WTC11 (cell line): ENCODE data around the gene CLDN7. TPM values are rescaled to one million over a fixed set of nuclear protein-coding genes. Genes with fewer than 3 reads are reported as not detected.
A peak's percentile ranks its signal among the peaks of the same experiment; 100 is the strongest.

Experiments used
- ATAC-seq: fragments of 200-7000 bp; cut with Tn5 transposase; 2 replicates; pipeline ENCODE4 v1.10.0; 2021; ENCODE audit warnings: mild to moderate bottlenecking, moderate library complexity
- CTCF ChIA-PET: fragments of 300-600 bp; sonication (Branson Sonifier 250); formaldehyde crosslinking; loops from one replicate; lab custom pipeline; 2021; ENCODE audit warnings: antibody characterized with exemption; lab: Charles Lee
- POLR2A ChIA-PET: fragments of 350-600 bp; sonication (Branson Sonifier 250); formaldehyde crosslinking; loops from one replicate; lab custom pipeline; 2021; ENCODE audit warnings: antibody characterized with exemption; lab: Charles Lee
- DNase-seq: peaks from one replicate; pipeline ENCODE4 v3.0.0; 2021; ENCODE audit warnings: low spot score
- H3K27ac Mint-ChIP-seq: 2 replicates; pipeline ENCODE4 v1.8.0; 2021; ENCODE audit warnings: mixed read lengths
- H3K27me3 Mint-ChIP-seq: 2 replicates; pipeline ENCODE4 v1.8.0; 2021; ENCODE audit warnings: low read depth, mild to moderate bottlenecking, moderate library complexity, mixed read lengths
- H3K36me3 Mint-ChIP-seq: 2 replicates; pipeline ENCODE4 v1.8.0; 2021; ENCODE audit warnings: mixed read lengths
- H3K4me1 Mint-ChIP-seq: 2 replicates; pipeline ENCODE4 v1.8.0; 2022; ENCODE audit warnings: mixed read lengths
- H3K4me3 Mint-ChIP-seq: 2 replicates; pipeline ENCODE4 v1.8.0; 2021; ENCODE audit warnings: mild to moderate bottlenecking, moderate library complexity, mixed read lengths
- H3K9me3 Mint-ChIP-seq: 2 replicates; pipeline ENCODE4 v1.8.0; 2021; ENCODE audit warnings: mixed read lengths
- E2F5 ChIP-seq: sonication (generic); formaldehyde crosslinking; IDR thresholded peaks from 2 replicates; pipeline ENCODE4 v1.8.1; 2022; ENCODE audit warnings: mild to moderate bottlenecking, moderate library complexity, missing genetic modification reagents
- HMGA2 ChIP-seq: fragments of 250-450 bp; sonication (Bioruptor Pico); IDR thresholded peaks from 2 replicates; pipeline ENCODE4 v1.4.0; 2021; ENCODE audit warnings: mild to moderate bottlenecking, moderate library complexity
- JAZF1 ChIP-seq: fragments of 250-450 bp; sonication (Bioruptor Pico); IDR thresholded peaks from 2 replicates; pipeline ENCODE4 v1.9.0; 2021; ENCODE audit warnings: moderate library complexity, mild to moderate bottlenecking, inconsistent platforms
- NFATC4 ChIP-seq: fragments of 250-450 bp; sonication (Bioruptor Pico); IDR thresholded peaks from 2 replicates; pipeline ENCODE4 v1.9.0; 2021; ENCODE audit warnings: mild to moderate bottlenecking
- NFE2L1 ChIP-seq: sonication (generic); formaldehyde crosslinking; IDR thresholded peaks from 2 replicates; pipeline ENCODE4 v1.8.1; 2023; ENCODE audit warnings: missing genetic modification reagents
- OVOL2 ChIP-seq: fragments of 250-450 bp; sonication (Bioruptor Pico); IDR thresholded peaks from 2 replicates; pipeline ENCODE4 v1.9.0; 2021; ENCODE audit warnings: mild to moderate bottlenecking, borderline replicate concordance
- SMAD4 ChIP-seq: sonication (generic); formaldehyde crosslinking; IDR thresholded peaks from 2 replicates; pipeline ENCODE4 v1.8.0; 2022; ENCODE audit warnings: mild to moderate bottlenecking, missing genetic modification reagents
- USF1 ChIP-seq: sonication (generic); formaldehyde crosslinking; IDR thresholded peaks from 2 replicates; pipeline ENCODE4 v1.8.0; 2022; ENCODE audit warnings: mild to moderate bottlenecking, missing genetic modification reagents
- ZNF281 ChIP-seq: sonication (generic); formaldehyde crosslinking; IDR thresholded peaks from 2 replicates; pipeline ENCODE4 v1.8.0; 2023; ENCODE audit warnings: mild to moderate bottlenecking, missing genetic modification reagents
- ZNF317 ChIP-seq: sonication (generic); formaldehyde crosslinking; IDR thresholded peaks from 2 replicates; pipeline ENCODE4 v1.8.1; 2023; ENCODE audit warnings: low read depth, mild to moderate bottlenecking, moderate library complexity, missing genetic modification reagents, borderline replicate concordance
- ZNF416 ChIP-seq: fragments of 250-450 bp; sonication (Bioruptor Pico); IDR thresholded peaks from 2 replicates; pipeline ENCODE4 v1.9.0; 2021; ENCODE audit warnings: mild to moderate bottlenecking, inconsistent platforms
- ZNF532 ChIP-seq: fragments of 250-450 bp; sonication (Bioruptor Pico); IDR thresholded peaks from 2 replicates; pipeline ENCODE4 v1.9.0; 2021; ENCODE audit warnings: mild to moderate bottlenecking, borderline replicate concordance
- total RNA-seq: library from RNA; stranded (reverse); gene quantifications from 3 replicates; pipeline ENCODE4 v1.2.3, GENCODE V29; 2021
- TF ChIP-seq, protein P1 (sequence below): sonication (generic); formaldehyde crosslinking; IDR thresholded peaks from 2 replicates; pipeline ENCODE4 v1.8.1; 2023; ENCODE audit warnings: mild to moderate bottlenecking, missing genetic modification reagents, moderate library complexity
- TF ChIP-seq, protein P2 (sequence below): fragments of 250-450 bp; sonication (Bioruptor Pico); IDR thresholded peaks from 2 replicates; pipeline ENCODE4 v2.1.2; 2022; ENCODE audit warnings: mild to moderate bottlenecking, moderate library complexity

CLDN7 gene
- total RNA-seq, 1 experiment from 2014 or later: 136 TPM

DNA sequence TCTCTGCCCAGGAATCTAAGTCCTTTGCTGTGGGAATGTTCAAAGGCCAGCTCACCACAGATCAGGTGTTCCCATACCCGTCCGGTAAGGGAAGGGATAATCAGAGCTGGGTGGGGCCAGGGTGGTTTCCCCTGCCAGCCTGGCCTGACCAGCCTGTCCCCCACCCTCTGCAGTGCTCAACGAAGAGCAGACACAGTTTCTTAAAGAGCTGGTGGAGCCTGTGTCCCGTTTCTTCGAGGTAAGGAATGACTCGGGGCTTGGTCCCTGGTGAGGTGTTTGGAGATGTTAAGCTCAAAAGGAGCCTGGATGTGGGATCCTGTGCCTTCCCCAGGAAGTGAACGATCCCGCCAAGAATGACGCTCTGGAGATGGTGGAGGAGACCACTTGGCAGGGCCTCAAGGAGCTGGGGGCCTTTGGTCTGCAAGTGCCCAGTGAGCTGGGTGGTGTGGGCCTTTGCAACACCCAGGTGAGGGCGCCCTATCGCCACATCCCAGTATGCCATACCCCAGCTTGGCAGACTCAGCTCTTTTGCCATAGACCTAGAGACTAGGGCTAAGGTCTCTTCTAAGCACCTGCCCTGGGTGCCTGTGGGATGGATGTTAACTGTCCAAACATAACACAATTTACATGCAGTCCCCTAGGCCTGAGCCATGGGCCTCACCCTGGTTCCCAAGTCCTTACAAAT lies 41.5 kb downstream of the CLDN7 start:
- Mint-ChIP-seq H3K9me3 (no peaks in the 10 kb centered on the region), H3K36me3 (peaks cover 11% of the 10 kb centered on the region), H3K4me3 (peak overlapping the region; percentile 89), H3K4me1 (peaks cover 43% of the 10 kb centered on the region), H3K27ac (peak overlapping the region; percentile 93), H3K27me3 (peaks cover 4% of the 10 kb centered on the region; the same call in 1 of the 2 replicates)
- ChIA-PET POLR2A (interaction anchor here (0.6 to 2.1 kb wide), 10 partner anchors 10 to 185 kb away, joined by 3 to 9 read pairs (median 6); partner anchors contain the start of genes CTDNEP1, DVL2, PHF23 and SLC16A13), CTCF (interaction anchor here (0.6 to 4.8 kb wide), 22 partner anchors 10 to 340 kb away, joined by 3 to 36 read pairs (median 4); partner anchors contain the start of genes ACAP1, DVL2, GABARAP and PHF23)
- ATAC-seq: peak; percentile 50
- DNase-seq: peak; percentile 69
- TF ChIP-seq, protein P1, sequence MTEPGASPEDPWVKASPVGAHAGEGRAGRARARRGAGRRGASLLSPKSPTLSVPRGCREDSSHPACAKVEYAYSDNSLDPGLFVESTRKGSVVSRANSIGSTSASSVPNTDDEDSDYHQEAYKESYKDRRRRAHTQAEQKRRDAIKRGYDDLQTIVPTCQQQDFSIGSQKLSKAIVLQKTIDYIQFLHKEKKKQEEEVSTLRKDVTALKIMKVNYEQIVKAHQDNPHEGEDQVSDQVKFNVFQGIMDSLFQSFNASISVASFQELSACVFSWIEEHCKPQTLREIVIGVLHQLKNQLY (CRISPR knock-in tag): 0 out of 2 replicates have a peak, but pooled peaks have one; percentile 43
- TF ChIP-seq ZNF317 (CRISPR knock-in tag): no peak
- no peak for TF ChIP-seq JAZF1 (CRISPR knock-in tag)
- TF ChIP-seq ZNF532 (CRISPR knock-in tag): 0 out of 2 replicates have a peak, but pooled peaks have one; percentile 14
- TF ChIP-seq ZNF416 (CRISPR knock-in tag): 0 out of 2 replicates have a peak, but pooled peaks have one; percentile 19
- TF ChIP-seq HMGA2 (CRISPR knock-in tag): no peak
- TF ChIP-seq E2F5 (CRISPR knock-in tag): peak; percentile 52; the same call in 1 of the 2 replicates
- TF ChIP-seq ZNF281 (CRISPR knock-in tag): no peak
- TF ChIP-seq NFATC4: 0 out of 2 replicates have a peak, but pooled peaks have one; percentile 33

DNA sequence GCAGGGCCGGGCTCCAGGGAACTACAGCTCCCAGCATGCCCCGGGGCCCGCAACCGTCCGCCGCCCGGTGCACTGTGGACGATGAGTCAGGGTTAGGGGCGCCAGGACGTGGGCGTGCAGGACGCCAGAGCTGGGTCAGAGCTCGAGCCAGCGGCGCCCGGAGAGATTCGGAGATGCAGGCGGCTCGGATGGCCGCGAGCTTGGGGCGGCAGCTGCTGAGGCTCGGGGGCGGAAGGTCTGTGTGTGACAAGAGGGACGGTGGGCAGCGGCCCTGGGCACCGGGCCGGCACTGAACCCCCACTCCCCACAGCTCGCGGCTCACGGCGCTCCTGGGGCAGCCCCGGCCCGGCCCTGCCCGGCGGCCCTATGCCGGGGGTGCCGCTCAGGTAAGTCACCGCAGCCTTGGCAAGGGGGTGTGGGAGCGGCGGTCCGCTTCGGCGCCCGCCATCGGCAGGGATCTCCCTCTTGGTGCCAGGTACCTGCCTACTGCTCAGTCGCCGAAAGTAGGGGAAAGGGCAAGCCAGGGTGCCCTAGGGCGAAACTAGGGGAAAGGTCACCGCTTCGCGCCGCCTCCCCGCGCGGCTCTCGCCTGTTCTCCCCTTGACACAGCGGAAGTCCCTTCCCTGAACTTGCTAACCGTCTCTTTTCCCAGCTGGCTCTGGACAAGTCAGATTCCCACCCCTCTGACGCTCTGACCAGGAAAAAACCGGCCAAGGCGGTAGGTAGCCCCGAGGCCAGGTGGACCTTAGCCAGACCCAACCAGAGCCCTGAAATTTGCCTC lies 42.3 kb downstream of the CLDN7 start, which contains the start of the genes ACADVL and DLG4:
TSS of gene ACADVL (plus strand) at position 127 of the 781 bp plus-strand sequence. CDS start at position 174, 47 bp downstream.
TSS of gene DLG4 (minus strand) at position 25 of the 781 bp plus-strand sequence.
- peaks cover 48% of the 10 kb centered on the region for H3K4me1 Mint-ChIP-seq
- peak within 1 kb of the TSS; percentile 93 for H3K27ac Mint-ChIP-seq
- ATAC-seq (peak; percentile 58), DNase-seq (peak; percentile 90)
- ChIA-PET POLR2A (interaction anchor here (0.6 to 2.1 kb wide), 16 partner anchors 8 to 184 kb away, joined by 3 to 9 read pairs (median 4); partner anchors contain the start of genes CTDNEP1, DVL2, GABARAP and PHF23), CTCF (interaction anchor here (0.6 to 4.8 kb wide), 21 partner anchors 10 to 341 kb away, joined by 3 to 36 read pairs (median 4); partner anchors contain the start of genes ACAP1, DVL2, GABARAP and PHF23)
- peak within 1 kb of the TSS; percentile 89 for H3K4me3 Mint-ChIP-seq
- H3K36me3 Mint-ChIP-seq: peaks cover 11% of the 10 kb centered on the region
- H3K27me3 Mint-ChIP-seq: peaks cover 4% of the 10 kb centered on the region; the same call in 1 of the 2 replicates
- no peaks in the 10 kb centered on the region for H3K9me3 Mint-ChIP-seq
- TF ChIP-seq NFE2L1 (CRISPR knock-in tag) (no peak; the same call in 1 of the 2 replicates), ZNF532 (CRISPR knock-in tag) (no peak), SMAD4 (no peak), USF1 (CRISPR knock-in tag) (no peak; the same call in 1 of the 2 replicates), ZNF317 (CRISPR knock-in tag) (no peak), OVOL2 (CRISPR knock-in tag) (no peak)
- TF ChIP-seq, protein P2, sequence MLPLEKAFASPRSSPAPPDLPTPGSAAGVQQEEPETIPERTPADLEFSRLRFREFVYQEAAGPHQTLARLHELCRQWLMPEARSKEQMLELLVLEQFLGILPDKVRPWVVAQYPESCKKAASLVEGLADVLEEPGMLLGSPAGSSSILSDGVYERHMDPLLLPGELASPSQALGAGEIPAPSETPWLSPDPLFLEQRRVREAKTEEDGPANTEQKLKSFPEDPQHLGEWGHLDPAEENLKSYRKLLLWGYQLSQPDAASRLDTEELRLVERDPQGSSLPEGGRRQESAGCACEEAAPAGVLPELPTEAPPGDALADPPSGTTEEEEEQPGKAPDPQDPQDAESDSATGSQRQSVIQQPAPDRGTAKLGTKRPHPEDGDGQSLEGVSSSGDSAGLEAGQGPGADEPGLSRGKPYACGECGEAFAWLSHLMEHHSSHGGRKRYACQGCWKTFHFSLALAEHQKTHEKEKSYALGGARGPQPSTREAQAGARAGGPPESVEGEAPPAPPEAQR: no peak
